ENCODE measurements around the gene MAP2K5.

Gene MAP2K5

GRCh38 chr15:67678993-67679392 is 136.5 kb downstream of the MAP2K5 start:
- no peak for DNase-seq

- DNase-seq = no peak
These were observed 138.1 kb downstream of the MAP2K5 start for GRCh38 chr15:67680641-67681040.

GRCh38 chr15:67685008-67685599 is 142.6 kb downstream of the MAP2K5 start:
- DNase-seq = no peak

- DNase-seq = no peak
These were observed 143.2 kb downstream of the MAP2K5 start for GRCh38 chr15:67685716-67686115.

- DNase-seq = peak; percentile 57
These were observed 148.4 kb downstream of the MAP2K5 start for GRCh38 chr15:67690936-67691335.

- DNase-seq = no peak
These were observed 148.9 kb downstream of the MAP2K5 start for GRCh38 chr15:67691450-67691849.

GRCh38 chr15:67692573-67692972 is 150.1 kb downstream of the MAP2K5 start:
- DNase-seq = no peak

- no peak for DNase-seq
These were observed 153.6 kb downstream of the MAP2K5 start for GRCh38 chr15:67696087-67696486.

- no peak for DNase-seq
These were observed 157.5 kb downstream of the MAP2K5 start for GRCh38 chr15:67700023-67700422.

- no peak for DNase-seq
These were observed 159.2 kb downstream of the MAP2K5 start for GRCh38 chr15:67701669-67702068.

GRCh38 chr15:67707520-67708283 is 165.2 kb downstream of the MAP2K5 start:
- no peak for DNase-seq

- no peak for DNase-seq
These were observed 166.0 kb downstream of the MAP2K5 start for GRCh38 chr15:67708500-67708899.

GRCh38 chr15:67715170-67715569 is 172.7 kb downstream of the MAP2K5 start:
- DNase-seq = peak; percentile 10

- no peak for DNase-seq
These were observed 173.7 kb downstream of the MAP2K5 start for GRCh38 chr15:67716171-67716570.

- no peak for DNase-seq
These were observed 175.3 kb downstream of the MAP2K5 start for GRCh38 chr15:67717776-67718175.

GRCh38 chr15:67719330-67719959 is 176.9 kb downstream of the MAP2K5 start:
- no peak for DNase-seq

GRCh38 chr15:67720556-67721175 is 178.2 kb downstream of the MAP2K5 start:
- DNase-seq = no peak

GRCh38 chr15:67722030-67722817 is 179.7 kb downstream of the MAP2K5 start:
- no peak for DNase-seq

- no peak for DNase-seq
These were observed 181.0 kb downstream of the MAP2K5 start for GRCh38 chr15:67723294-67724024.

GRCh38 chr15:67724691-67725375 is 182.3 kb downstream of the MAP2K5 start:
- no peak for DNase-seq

GRCh38 chr15:67730135-67730534 is 187.6 kb downstream of the MAP2K5 start:
- DNase-seq = no peak

All from NCI-H2107 (cell line).